GM20000 (cell line): ENCODE results near the gene FOXO6.
A peak's percentile ranks its signal among the peaks of the same experiment; 100 is the strongest.

ENCODE experiments used
- DNase-seq: peaks from one replicate; pipeline ENCODE4 v3.0.0; 2012; ENCODE audit warnings: low spot score
- TF ChIP-seq, protein P1 (sequence below): IDR thresholded peaks from 2 replicates; pipeline ENCODE4 v1.5.1; 2012; ENCODE audit warnings: mild to moderate bottlenecking, control low read depth; ENCODE audit errors: extremely low read depth, missing control alignments

FOXO6 gene

DNA sequence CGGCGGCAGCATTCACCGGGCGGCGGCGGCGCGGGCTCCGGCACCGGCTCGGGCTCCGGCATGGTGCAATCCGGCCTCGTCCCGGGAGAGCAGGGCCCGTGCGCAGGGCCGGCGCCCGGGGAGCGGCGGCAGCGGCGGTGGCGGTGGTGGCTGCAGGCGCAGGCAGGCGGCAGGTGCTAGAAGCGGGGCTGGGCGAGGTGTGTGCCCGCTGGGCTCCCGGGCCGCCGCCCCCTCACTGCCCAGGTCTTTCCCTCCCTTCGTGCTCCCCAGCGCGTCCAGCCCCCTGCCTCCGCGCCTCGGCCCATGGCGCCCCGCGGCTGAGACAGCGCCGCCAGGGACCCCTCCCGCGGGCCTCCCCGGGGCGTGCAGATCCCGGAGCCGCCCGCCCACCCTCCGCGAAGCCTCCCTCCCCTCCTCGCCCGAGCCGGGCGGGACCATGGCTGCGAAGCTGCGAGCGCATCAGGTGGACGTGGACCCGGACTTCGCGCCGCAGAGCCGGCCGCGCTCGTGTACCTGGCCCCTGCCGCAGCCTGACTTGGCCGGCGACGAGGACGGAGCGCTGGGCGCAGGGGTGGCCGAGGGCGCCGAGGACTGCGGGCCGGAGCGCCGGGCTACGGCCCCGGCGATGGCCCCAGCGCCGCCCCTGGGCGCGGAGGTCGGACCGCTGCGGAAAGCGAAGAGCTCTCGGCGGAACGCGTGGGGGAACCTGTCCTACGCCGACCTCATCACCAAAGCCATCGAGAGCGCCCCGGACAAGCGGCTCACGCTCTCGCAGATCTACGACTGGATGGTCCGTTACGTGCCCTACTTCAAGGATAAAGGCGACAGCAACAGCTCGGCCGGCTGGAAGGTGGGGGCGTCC, 492 bp downstream of the FOXO6 start:
- TF ChIP-seq, protein P1, sequence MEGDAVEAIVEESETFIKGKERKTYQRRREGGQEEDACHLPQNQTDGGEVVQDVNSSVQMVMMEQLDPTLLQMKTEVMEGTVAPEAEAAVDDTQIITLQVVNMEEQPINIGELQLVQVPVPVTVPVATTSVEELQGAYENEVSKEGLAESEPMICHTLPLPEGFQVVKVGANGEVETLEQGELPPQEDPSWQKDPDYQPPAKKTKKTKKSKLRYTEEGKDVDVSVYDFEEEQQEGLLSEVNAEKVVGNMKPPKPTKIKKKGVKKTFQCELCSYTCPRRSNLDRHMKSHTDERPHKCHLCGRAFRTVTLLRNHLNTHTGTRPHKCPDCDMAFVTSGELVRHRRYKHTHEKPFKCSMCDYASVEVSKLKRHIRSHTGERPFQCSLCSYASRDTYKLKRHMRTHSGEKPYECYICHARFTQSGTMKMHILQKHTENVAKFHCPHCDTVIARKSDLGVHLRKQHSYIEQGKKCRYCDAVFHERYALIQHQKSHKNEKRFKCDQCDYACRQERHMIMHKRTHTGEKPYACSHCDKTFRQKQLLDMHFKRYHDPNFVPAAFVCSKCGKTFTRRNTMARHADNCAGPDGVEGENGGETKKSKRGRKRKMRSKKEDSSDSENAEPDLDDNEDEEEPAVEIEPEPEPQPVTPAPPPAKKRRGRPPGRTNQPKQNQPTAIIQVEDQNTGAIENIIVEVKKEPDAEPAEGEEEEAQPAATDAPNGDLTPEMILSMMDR = no peak
- DNase-seq = peak; percentile 64

DNA sequence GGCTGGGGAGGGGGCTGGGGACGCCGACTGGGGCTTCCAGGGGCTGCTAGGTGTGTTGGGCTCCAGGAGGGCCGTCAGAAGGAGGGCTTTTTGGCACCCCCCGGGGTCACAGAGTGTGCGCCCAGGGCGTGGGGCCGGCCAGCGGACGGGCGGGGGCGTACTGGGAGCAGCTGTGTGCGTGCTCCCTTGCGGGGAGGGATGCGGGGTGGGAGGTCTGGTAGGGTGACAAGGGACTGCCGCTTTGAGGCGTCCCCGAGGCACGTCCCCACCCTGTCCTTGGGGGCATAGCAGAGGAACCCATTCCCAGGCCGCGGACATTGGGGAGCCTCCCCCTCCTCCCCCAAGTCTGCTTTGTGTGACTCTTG, 1.1 kb downstream of the FOXO6 start:
- TF ChIP-seq, protein P1 = no peak
- DNase-seq = no peak

DNA sequence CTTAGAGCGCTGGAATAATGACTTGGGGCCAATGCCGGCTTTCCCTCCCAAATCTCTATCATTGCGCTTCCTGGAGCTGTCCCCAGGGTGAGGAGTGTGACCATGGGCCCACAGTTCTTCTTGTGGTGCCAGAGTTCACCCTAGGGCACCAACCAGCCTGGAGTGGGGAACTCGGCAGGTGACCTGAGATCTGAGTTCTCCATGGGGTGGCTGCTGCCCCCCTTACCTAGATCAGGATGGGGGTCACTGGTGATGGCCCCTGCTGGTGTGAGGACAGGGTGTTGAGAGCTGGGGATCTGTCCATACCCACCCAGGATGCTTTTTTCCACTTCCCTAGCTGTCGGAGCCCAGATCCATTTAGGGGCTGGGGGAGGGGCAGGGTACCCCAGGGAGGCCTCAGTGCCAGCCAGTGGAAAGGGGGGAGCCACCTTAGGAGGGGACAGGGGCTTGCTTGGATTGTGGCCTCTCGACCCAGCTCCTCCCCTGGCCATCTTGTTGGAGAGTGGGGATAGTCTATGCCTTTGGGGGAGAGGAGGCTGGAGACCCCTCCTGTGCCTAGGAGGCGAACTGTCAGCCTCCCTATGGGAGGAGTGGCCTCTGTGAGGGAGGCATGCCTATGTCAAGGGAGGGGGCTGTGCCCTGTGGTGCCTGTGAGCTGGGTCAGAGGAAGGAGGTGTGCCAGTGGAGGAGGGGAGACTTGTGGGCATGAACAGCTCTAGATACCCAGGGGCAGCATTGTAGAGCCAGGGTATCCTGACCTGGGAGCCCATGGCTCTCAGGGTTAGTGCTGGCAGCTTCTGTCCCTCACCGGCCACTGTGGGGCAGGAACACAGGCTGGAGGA, 1.7 kb downstream of the FOXO6 start:
- no peak for DNase-seq
- TF ChIP-seq, protein P1 = no peak

DNA sequence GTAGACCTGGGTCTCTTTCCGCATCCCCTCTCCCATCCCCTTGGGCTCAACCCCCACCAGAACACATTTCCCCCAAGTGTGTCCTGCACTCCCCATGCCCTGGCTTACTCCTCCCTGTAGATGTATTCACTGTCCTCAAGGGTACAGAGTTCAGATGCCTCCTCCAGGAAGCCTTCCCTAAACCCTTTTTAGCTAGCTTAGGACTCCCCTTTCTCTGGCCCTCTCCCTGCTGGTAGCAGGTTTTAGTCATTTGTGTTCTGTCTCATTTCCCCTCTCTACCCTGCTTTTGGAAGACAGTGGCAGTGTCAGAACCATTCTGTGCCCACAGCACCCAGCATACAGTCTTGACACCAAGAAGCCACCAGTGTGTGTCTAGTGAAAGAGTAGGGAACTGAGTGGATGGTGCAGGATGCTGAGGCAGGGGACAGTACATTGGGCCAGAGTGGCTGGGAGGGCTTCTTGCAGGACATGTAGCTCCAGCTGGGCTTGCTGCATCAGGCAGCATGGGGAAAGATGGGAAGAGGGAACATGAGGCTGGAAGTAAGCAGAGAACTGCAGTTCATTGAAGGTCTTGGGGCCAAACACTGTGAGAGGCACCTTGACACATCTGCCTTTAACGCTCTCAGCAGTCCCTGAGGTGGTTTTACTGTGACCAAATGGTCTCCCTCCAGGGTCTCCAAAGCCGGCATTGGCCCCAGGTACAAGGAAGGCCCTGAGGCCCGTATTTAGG, 2.5 kb downstream of the FOXO6 start:
- TF ChIP-seq, protein P1 = no peak
- no peak for DNase-seq

DNA sequence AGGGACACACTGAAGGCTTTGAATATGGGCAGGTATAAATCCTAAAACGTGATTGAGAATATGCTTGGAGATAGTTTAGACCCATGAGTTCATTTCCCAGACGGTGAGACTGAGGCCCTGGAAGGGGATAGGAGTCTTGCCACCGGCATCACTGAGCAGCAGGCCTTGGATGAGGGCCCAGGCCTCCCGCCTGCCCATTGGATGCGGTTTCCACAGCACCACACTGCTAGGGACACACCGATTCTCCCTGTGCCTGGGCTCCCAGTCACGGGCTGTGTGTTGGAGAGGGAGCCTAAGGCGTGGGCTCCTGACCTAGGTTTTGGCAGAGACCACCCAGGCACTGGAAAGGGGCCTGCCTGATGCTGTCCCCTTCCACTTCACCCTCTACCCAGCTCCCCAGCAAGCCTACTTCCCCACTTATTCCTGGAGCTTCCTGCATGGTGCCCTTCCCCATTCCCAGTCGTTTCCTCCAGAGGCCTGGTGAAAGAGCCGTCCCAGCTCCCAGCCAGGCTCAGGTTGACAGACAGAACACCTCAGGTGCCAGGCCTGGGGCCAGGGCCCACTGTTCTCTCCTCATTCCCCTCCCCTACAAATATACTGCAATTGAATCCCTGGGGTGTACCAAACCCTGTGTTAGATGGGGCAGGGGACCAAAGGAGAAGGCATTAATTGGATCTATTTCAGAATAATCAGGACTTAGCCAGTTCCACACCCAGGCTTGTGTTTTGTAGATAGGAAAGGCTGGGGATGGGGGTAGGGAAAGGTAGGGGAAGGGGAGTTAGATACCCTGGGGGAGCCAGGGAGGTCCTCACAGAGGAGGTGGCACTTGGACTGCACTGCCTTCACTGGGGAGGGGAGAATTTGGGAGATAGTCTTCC, 3.4 kb downstream of the FOXO6 start:
- DNase-seq = no peak
- TF ChIP-seq, protein P1 = no peak

DNA sequence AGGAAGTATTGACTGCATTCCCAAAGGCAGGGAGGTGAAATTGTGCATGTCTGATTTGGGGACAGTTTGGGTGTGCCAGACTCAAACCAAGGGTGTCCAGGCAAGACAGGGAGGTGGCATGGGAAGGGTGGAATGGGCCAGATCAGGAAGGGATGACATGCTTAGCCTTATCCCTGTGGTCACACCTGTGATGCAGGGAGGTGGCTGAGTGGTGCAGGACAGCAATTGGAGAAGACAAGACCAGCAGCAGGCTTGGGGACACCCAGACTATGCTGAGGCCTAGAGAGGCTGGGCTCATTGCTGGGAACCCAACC, 4.0 kb downstream of the FOXO6 start:
- TF ChIP-seq, protein P1 = no peak
- DNase-seq = no peak
